H1 (cell line): Measurements from ENCODE around the gene SNX13. TPM values are rescaled to one million over a fixed set of nuclear protein-coding genes. Genes with fewer than 3 reads are reported as not detected.

Experiments
- BRCA1 ChIP-seq: IDR thresholded peaks from 2 replicates; pipeline ENCODE4 v1.6.1; 2012; ENCODE audit warnings: low read depth, low read length, improper control_type of control experiment
- CBX5 ChIP-seq: fragments of 300-800, 300-1000 bp; sonication (generic); IDR thresholded peaks from 2 replicates; pipeline ENCODE4 v1.7.1; 2016; ENCODE audit warnings: antibody characterized with exemption, low read length, low read depth
- GTF2F1 ChIP-seq: IDR thresholded peaks from 2 replicates; pipeline ENCODE4 v1.6.1; 2012; ENCODE audit warnings: low read depth, low read length, improper control_type of control experiment, borderline replicate concordance
- POLR2AphosphoS5 ChIP-seq: IDR thresholded peaks from 2 replicates; pipeline ENCODE4 v1.6.1; 2011; ENCODE audit warnings: low read depth, low read length
- POU5F1 ChIP-seq: IDR thresholded peaks from 2 replicates; pipeline ENCODE4 v1.6.1; 2011; ENCODE audit warnings: low read depth, mild to moderate bottlenecking, low read length, moderate library complexity
- SUZ12 ChIP-seq: fragments of 200-600 bp; sonication (generic); IDR thresholded peaks from 2 replicates; pipeline ENCODE4 v1.6.1; 2012; ENCODE audit warnings: mild to moderate bottlenecking, inconsistent platforms, low read length, moderate library complexity, mixed read lengths
- TBP ChIP-seq: IDR thresholded peaks from 2 replicates; pipeline ENCODE4 v1.6.1; 2011; ENCODE audit warnings: low read depth, low read length, improper control_type of control experiment
- USF2 ChIP-seq: IDR thresholded peaks from 2 replicates; pipeline ENCODE4 v1.6.1; 2011; ENCODE audit warnings: low read length, improper control_type of control experiment
- YY1 ChIP-seq: IDR thresholded peaks from 2 replicates; pipeline ENCODE4 v1.6.1; 2011; ENCODE audit warnings: low read depth, mild to moderate bottlenecking, low read length
- ZNF274 ChIP-seq: IDR thresholded peaks from 2 replicates; pipeline ENCODE4 v1.7.0; 2012; ENCODE audit warnings: low read length, borderline replicate concordance; ENCODE audit errors: extremely low read depth
- polyA plus RNA-seq, 7 experiments: library from polyadenylated mRNA; depleted of rRNA in 3 of 7; stranded (reverse) in 5 of 7; unstranded in 2 of 7; fragments of >200 nt in 5 of 7; fragments of 200-250 nt in 2 of 7; gene quantifications; 1 replicate in 5 of 7; 2 replicates in 1 of 7; 4 replicates in 1 of 7; pipeline versions ENCODE4 v1.2.1 to v1.2.3, GENCODE V29; 2011 to 2013; ENCODE audit warnings: missing spikeins in 2 of 7, mixed read lengths in 2 of 7
- total RNA-seq: library from RNA; stranded (reverse); fragmentation: NEBNext Ultra II Directional; extraction: Animal tissue kit (Norgen Biotek cat#: 25700); gene quantifications from 2 replicates; pipeline ENCODE4 v1.2.1, GENCODE V29; 2021

SNX13 gene
- total and polyA plus RNA-seq, 2 of the 8 experiments (the other 6 are each of a cell fraction or from before 2014, with no cell fraction given), result 5.5 to 27.4 TPM

- no peak for TF ChIP-seq GTF2F1
- no peak for TF ChIP-seq CBX5
- no peak for TF ChIP-seq USF2
- TF ChIP-seq POU5F1, result no peak
- no peak for TF ChIP-seq BRCA1
- TF ChIP-seq SUZ12, result no peak
- TF ChIP-seq POLR2AphosphoS5, result no peak
- TF ChIP-seq ZNF274, result no peak
- no peak for TF ChIP-seq TBP
- TF ChIP-seq YY1, result no peak
These were observed 93.4 kb downstream of the SNX13 start (continued) for GRCh38 chr7:17846935-17847334.
